ENCODE measurements around the gene GLA.

DNA sequence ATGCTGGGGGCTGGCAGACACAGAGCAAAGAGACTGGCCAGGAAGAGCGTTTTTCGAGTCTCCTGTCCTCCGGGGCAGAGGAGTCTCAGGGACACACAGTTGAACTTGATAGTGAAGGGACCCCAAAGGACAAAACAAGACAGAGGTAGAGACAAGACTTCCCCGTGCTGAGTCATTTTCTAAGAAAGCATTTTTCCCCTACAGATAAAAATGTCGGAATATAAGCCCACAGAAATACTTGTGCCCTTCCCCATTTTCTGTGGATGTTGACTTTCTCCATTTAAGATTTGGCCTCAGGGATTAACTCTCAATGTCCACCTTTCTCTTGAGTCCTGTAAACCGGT, 21.2 kb downstream of the GLA start:
- TF ChIP-seq TAF1 (IDR thresholded peaks at IDR 0.05; ENCODE audit: control insufficient read depth, extremely low read depth, insufficient read depth, low read length, severe bottlenecking): no peak
- TF ChIP-seq, protein P1, sequence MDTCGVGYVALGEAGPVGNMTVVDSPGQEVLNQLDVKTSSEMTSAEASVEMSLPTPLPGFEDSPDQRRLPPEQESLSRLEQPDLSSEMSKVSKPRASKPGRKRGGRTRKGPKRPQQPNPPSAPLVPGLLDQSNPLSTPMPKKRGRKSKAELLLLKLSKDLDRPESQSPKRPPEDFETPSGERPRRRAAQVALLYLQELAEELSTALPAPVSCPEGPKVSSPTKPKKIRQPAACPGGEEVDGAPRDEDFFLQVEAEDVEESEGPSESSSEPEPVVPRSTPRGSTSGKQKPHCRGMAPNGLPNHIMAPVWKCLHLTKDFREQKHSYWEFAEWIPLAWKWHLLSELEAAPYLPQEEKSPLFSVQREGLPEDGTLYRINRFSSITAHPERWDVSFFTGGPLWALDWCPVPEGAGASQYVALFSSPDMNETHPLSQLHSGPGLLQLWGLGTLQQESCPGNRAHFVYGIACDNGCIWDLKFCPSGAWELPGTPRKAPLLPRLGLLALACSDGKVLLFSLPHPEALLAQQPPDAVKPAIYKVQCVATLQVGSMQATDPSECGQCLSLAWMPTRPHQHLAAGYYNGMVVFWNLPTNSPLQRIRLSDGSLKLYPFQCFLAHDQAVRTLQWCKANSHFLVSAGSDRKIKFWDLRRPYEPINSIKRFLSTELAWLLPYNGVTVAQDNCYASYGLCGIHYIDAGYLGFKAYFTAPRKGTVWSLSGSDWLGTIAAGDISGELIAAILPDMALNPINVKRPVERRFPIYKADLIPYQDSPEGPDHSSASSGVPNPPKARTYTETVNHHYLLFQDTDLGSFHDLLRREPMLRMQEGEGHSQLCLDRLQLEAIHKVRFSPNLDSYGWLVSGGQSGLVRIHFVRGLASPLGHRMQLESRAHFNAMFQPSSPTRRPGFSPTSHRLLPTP (IDR thresholded peaks at IDR 0.05; ENCODE audit: borderline replicate concordance, extremely low read depth, insufficient read length): no peak
- no peak for TF ChIP-seq ZNF644 (tag; IDR thresholded peaks at IDR 0.05; ENCODE audit: low read depth)
- no peak for TF ChIP-seq BMI1 (IDR thresholded peaks at IDR 0.05; ENCODE audit: low read length)

All from K562 (cell line).